Measurements from ENCODE around the gene S100PBP.

S100PBP gene

DNA sequence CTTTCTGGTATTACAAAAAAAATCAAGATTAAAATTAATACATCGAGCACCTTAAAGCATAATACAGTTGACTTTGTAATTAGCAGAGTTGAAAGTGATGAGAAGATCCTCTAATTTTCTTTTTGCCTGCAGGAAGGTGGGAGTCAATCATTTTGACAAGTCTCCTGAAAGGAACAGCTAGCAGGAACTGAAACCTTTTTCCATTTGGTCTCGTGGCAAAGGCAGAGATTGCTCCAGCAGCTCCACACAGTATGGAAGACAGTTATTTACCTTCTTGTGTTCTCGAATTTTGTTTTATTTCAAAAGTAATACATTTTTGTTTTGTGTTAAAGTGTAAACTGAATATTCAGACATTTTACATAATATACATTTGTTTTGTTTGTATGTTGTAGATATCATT is 7.7 kb downstream of the S100PBP start:
- DNase-seq (ENCODE audit: low read depth) = no peak

DNA sequence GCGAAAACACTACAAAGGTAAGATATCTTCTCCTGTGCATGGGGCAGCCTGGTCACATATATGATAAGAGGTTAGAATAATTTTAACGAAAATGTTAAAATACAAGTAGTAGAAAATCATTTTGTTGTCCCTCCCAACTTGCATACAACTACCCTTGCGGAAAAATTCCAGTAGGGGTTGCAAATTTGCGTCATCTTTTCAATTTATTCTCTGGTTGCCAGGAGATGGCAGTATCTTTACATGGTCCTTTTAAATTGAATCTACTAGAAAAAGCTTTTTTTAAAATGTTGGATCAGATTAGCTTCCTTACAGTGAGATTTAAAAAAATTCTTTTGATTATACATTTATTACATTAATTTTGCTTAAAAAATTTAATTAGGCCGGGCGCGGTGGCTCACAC is 10.9 kb downstream of the S100PBP start:
- no peak for DNase-seq (ENCODE audit: low read depth)

DNA sequence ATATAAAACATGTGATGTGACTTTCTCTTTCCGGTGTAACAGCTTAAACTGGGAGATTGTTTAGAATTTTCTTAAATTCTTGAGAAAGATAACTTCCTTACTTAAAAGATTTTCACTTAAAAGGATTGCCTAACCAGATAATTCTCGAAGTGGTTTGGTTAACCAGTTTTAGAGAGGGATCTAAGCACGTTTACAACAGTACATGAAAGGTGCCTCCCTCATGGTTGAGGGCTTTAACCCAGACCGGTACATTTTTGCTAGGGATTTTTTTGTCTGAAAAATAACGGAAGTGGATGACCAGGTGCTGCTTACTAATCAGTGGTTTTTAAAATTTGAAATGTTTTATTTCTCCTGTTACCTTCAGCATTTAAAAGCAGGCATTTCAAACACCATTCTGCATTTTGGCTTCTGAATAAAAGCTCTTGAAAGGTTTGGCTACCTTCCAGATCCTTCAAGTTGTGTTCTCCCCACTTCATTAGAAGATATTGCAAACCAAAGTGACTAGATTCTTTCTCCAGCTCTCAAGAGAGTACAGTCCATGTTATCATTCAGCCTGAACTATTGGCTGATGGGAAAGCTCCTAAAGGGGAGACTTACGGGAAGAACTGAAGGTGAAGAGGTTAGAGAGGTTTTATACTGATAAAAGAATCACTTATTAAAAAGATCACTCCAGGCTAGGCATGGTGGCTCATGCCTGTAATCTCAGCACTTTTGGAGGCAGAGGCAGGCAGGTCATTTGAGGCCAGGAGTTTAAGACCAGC is 12.8 kb downstream of the S100PBP start:
- no peak for DNase-seq (ENCODE audit: low read depth)

DNA sequence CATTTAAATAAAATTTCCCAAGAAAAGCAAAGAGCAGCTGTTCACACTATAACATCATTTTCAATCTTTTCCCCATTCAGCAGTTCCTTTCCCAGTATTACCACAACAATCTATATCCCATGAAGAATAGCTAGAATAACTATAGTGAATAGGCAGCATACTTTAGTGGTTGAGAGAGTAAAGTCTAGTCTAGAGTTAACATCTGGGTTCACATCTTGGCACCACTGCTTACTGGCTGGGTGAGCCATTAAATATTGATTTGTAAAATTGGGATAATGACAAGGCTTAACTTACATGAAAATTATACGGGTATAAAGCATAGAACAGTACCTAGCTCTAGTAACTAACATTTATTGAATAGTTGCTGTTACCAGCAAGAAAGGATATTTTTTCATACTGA is 14.4 kb downstream of the S100PBP start:
- no peak for DNase-seq (ENCODE audit: low read depth)

DNA sequence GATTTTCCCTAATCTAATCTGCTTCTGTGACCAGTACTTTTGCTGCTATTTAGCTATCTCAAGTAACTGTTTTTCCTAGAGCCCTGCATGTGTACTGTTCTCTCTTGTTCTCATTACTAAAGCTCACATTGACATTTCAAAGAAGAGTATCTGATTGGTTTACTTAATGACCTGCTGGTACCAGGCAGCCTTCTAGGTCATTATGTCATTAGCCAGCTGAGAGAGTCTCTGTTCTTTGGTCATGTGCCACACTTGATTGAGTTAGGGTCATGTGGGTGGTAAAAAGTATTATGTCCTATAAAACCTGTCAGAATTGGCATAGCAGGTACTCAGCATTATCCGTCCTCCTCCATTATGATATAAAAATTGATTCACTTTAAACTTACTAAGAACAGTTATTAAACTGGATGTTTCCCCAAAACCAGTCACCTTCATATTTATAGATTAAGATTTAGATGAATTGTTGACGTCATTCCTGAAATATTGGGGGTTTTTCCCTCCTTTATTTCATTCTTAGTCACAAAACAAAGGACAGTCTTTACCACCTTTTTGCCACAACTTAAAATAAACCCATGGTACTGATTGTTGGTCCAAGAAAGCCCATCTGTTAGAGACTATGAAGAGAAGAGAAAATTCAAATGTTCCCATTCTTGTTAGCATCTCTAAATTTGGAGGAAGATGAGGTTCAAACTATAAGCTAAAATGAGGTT is 31.1 kb downstream of the S100PBP start:
- no peak for DNase-seq (ENCODE audit: low read depth)

DNA sequence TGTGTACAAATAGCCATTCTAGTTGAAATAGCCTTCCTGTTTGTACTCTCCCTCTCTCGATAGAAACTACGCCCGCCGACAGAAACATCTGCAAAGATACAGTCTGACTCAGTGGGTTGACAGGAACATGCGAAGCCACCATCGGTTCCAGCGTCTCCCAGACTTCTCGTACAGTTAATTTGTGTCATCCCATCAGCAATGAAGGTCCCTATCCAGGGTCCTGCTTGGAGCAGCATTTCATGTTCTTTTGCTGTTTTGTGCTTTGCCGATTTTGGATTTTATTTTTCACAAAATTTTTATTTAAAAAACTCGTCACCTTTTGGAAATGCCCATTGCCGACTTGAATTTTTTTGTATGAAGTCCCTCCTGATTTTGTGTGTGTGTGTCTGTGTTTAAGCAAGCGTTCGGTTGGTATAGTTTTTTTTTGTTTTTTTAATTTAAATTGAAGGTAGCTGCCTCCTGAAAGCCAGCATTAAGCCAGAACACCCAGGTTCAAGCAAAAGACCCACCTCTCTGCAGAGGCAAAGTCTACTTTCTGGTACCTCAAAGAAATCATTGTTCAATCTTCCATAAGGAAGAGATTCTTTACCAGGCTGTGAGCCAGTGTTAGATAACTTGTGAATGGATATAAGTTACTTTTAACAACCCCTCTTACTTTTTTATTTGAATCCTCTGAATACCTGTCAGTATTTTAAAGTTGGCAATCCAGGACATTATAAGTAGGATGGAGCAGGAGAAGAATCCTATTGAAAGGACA is 38.6 kb downstream of the S100PBP start:
- DNase-seq (ENCODE audit: low read depth) = no peak

DNA sequence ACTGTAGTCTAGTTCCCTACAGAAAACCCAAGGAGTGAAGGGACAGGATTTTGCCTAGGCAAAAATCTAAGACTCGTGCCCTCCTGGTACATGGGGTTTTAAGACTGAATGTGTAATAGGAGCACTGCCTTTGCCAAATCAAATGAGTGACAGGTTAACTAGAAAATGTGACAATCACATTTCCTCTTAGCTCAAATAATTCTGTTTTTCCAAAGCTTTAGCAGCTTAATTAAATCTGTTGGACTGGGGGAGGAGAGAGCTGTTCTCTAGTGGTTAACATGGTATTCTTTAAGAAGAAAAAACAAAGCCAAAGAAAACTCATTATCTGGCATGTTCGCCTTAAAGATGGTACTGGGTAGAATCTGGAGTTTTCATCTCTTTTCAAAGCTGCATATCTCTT is 40.7 kb downstream of the S100PBP start:
- no peak for DNase-seq (ENCODE audit: low read depth)

DNA sequence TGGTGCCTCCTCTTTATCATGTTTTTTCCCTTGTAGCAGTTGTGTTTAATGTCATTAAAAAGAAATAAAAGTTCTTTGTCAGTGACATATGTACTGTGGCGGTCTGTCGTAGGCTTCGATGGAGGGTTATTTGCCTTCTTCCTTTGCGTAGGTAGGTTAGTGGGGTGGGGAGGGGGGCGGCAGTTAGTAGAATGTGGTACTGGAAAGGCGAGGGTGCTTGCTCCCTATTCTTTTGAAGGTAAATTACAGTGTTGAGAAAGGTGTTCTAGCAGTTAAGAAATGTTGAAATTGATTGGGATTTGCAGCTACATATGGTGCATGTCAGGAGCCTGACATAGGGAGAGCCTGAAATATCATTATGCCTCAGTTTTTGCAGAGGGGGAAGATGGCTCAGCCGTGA is 41.3 kb downstream of the S100PBP start:
- DNase-seq (ENCODE audit: low read depth) = no peak

DNA sequence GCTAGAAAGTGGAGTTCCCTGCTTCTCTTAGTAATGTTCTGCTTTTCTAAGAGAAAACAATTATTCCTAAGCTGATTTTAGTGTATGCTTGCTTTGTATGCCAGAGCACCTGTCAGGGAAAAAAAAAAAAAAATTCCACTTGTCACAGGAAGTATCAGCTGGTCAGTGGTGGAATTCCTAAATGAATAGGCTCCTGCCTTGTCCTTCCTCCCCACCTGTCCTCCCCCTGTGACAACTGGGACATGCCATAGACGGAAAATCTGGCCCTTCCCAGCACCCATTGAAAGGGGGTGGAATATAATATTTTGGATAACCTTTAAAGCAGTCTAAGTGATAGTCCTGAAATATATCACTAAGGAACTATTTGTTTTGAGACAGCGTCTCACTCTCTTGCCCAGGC is 42.5 kb downstream of the S100PBP start:
- DNase-seq (ENCODE audit: low read depth) = no peak

DNA sequence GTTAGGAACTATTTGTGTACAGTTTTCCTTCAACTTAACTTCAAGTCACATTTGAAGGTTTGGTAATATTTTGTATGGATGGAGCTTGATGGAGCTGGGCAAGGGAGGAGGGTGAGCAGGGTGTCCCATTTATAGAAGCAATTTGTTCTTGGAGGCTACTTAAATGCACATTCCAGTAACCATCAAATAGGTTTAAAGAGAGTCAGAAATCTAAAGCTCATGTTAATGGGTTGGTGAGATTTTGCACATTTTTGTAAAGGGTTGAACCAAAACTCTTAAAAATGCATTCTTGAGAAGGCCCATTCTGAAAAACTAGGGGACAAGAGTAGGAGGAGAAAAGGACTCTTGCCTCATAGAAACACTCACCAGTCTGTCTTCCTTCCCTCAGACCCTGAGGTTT is 43.1 kb downstream of the S100PBP start:
- no peak for DNase-seq (ENCODE audit: low read depth)

DNA sequence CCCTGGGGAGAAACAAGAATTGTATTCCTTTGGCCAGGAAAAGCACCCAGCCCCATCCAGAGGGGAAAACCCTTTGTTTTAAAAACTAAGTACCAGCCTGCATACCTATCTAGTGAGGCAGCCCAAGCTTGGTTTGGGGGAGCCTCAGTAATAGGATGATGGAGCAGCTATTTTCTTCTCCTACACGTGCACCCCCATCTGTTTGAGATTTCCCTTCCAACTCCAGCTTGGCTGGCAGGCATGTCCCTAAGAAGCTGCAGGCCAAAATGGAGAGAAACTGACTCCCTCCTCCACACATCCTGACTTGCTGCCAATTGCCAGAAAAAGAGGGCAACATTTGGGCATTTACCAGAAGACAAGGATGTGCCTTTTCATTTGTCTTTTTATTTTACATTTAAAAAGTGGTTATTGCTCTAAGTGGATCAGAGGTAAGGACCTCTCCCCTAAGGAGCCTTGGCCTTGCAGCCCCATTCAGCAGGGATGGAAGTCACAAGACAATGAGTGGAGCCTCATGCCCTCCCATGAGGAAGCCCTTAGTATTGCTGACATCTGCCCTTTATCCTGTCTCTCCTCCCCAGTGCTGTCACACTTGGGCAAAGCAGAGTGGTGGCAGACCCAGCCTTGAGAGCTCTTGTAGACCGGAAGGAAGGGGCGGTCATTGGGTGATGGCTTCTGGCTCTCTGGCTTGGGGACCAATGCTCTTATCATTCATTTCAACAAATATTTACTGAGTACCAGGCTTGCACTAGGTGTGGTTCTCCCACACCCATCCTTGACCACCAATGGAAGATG is 44.6 kb downstream of the S100PBP start:
- DNase-seq (ENCODE audit: low read depth) = no peak

DNA sequence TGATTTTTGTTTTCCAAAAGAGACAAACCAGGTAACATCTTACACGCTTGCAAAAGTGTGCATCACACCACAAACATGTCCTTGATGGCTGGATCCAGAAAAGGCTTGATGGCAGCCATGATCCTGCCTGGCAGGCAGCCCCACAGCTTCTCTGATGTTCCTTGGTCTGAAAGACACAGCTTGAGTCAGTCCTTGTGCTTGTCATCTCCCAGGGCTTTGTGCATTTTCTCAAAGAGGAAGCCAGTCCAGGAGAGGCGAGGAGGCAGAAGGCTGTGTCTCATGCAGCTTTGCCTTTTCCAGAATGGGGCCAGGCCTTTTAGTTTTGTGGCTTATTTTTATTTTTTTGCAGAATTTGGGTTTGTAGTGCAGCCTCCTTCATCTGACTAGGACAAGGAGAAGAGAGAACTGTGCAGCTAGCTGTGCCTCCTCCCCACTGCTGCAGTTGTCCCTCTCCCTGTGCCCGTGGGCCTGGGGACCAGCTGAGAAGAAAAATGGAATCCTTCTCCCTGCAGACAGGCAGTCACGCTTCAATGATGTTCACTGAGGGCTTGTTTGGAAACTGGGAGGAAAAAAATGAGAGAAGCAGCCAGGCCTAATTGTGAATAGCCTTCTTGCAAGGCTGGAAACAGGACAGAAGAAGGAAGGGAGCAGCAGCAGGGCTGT is 45.9 kb downstream of the S100PBP start:
- no peak for DNase-seq (ENCODE audit: low read depth)

DNA sequence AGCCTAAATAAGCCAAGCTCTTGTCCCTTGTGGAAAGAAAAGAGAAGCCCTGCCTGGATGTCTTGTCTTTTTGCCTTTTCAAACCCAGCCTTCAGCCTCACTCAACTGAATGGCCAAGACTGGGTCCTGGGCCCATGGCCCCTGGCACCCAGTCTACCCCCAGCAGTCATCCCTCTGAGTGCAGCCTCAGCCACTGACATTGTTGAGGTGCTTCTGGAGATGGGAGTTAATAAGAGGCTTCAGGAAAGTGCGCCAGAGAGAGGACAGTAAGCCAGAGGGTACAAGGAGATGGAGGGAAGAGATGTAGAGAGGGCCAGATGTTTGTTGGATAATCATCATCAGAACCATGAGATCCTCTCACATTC is 46.4 kb downstream of the S100PBP start:
- DNase-seq (ENCODE audit: low read depth) = no peak

DNA sequence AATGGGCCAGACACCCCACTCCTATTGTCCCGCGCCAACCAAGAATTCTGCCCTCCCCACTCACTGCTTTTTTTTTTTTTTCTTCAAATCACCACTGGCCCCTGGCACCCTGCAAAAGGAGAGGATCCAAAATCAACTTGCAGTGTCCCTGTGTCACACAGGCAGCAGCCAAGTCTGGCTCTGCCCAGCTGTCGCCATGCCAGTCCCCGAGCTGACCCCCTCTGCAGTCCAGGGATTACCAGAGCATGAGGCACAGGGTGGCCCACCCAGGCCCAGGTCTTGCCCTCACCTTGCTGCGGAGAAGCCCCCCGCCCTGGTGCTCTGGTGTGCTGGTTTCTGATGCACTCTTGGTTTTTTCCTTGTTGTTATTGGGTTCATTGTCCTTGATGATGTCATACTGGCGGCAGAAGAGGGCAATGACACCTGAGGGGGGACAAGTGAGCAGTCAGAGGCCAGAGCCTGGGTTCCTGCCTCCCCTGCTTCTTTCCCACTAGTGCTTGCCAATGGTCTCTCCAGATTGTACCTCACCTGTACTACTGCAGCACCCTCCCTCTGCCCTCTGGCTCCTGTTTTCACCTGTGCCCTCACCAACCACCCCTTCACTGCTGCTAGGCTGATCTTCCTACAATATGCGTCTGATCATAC is 47.0 kb downstream of the S100PBP start:
- no peak for DNase-seq (ENCODE audit: low read depth)

DNA sequence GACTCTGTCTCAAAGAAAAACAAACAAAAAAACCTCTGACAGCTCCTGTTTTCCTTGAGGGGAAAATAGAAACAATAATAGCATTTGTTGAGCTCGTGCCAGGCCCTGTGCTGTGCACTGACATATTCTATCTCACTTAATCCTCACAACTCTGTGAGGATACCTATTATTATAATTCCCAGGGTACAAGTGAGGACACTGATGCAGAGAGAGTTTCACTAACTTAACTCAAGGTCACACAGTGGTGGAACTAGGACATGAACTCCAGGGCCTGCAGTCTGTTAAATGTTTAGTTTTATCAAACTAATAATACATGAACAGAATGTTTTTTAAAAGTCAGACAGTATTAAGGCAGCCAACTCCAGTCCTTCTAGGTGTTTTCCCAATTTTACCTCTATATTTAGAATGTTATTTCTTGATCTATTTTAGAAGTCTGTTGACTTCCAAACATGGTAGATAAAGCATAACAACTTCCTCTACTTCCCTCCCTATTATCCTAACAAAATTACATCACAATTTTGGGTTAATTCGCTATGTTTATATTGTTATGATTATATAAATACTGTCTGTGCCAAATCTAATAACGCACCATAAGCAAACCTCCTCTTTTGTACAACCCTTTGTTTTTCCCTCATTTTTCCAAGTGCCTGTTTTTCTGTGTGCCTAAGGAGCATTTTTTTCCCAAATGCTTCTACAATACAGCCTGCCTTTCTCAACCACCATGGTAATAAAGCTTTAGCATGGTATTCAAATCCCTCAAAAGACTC is 48.4 kb downstream of the S100PBP start:
- no peak for DNase-seq (ENCODE audit: low read depth)

DNA sequence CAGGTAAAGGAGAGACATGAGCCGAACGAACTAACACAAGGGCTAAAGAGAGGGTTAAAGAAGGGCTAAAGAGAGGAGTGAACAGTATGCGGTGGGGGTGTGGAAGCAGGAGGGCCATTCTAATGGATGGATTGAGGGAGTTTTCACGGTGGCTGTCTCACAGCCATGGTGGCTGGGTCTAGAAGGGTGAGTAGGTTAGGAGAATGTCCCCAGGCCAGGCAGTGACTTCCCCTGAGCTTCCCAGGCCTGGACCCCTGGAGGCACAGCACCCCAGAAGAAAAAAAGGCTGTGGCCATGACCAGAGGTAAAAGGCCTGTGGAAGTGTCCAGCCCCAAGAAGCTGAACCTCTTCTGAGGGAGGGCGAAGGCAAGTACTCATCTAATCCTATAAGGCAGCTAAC is 49.7 kb downstream of the S100PBP start:
- DNase-seq (ENCODE audit: low read depth) = no peak

DNA sequence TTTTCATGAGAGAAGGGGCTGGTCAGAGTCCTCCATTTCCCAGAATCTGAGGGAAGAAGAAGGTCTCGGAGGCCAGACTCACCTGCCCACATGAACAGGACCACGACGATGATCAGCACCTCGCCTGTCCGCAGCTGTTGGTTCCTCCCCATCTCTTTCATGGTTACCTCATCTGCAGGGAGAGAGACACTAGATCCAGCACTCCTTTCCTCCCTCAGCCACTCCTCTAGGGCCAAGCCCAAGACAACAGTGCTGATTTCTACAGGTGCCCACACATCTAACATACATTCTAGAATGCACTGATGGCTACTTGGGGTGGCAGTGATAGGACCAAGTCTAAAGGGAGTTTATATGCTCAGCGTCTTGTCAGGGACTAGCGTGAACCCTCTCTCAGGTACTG is 50.2 kb downstream of the S100PBP start:
- DNase-seq (ENCODE audit: low read depth) = no peak

DNA sequence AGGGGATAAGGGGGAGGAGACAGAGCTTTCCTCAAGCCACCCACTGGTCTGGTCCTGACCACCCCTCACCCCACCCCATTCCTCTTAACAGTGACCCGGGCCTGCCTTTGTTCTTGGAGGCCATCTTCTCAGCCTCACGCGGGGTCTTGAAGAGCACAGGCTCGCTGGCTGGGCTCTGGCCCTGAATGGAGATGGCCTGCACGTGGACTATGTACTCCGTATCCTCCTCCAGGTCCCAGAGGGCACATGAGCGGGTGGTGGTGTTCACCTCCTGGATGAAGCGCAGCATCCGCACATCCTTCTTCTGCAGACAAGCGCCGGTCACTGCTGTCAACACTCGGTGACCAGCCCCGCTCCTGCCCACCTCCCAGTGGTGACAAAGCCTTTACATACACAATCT is 50.6 kb downstream of the S100PBP start:
- no peak for DNase-seq (ENCODE audit: low read depth)

DNA sequence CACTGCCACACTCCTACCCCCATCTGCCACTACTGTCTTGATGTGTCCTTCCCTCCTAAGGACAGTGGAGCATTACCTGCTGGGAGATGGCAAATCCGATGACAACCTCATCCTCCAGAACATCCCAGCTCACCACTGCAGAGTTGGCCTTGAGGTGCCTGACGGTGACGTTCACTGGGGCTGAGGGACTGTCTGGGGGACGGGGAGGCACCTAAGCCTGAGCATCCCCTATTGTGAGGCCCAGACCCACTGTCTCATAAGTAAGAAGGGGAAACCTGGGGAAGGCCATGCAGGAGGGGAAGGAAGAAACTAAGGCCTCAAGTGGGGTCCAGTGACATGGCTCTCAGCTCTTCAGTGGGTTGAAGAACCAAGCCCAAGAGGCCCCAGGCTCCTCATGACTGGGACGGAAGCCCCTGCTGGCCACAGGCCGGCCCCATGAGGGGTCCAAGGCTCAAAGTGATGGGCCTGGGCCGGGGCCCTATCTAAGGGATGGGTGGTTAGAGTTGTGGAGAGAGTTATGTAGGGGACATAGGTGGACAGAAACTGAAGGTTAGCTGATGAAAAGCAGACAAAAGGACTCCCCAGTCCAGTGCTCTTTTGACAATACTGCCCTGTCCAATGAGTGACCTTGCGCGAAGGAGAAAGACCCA is 51.5 kb downstream of the S100PBP start:
- no peak for DNase-seq (ENCODE audit: low read depth)
